ENCODE measurements around the gene TCF7L2. TPM values are rescaled to one million over a fixed set of nuclear protein-coding genes. Genes with fewer than 3 reads are reported as not detected.

The TCF7L2 gene
- total and polyA plus RNA-seq, 4 donors = 9.1 to 32.3 (median 21.4) TPM

DNA sequence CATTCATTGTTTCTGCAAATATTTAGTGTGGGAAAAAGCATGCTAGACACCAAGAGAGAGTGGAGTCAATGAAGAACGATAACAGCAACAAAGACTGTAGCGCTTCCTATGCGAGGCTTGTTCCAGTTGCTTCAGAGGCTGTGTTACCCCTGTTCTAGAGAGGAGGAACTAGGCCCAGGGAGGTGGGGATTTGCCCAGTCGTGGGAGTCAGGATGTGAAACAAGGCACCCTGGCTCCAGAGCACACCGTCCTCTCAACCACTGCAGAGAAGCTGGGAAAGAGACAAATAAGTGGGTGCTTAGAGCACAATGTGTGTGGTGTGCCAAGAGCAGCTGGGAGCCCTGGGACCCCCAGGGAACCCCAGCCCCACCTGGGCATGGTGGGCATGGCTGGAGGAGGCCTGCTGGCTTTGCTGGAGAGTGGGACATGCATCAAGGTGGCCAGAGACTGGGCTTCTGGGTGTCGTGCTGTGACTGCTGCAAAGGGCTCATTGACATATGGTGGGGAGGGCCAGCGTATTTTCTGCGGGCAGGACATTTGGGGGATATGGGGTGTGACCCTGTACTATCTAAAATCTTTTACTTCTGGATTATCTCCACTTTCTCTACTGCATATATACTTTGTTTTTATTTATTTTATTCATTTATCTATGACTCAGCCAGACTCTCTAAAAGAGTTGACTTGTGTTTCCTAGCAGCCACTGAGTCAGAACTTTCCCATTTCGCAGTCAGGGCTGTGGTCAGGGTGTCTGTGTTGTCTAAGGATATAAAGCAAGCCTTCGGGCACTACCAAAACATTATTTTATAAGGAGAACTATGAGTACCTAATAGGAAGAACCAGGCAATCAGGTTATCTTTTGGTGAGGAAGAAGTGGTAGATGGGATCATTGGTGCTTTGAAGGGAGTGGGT is 95.4 kb downstream of the TCF7L2 start:
- Histone ChIP-seq H3K9ac (ENCODE audit: insufficient read depth in 1 of 2, low read length in 2 of 2) (no peak overlapping the region), H3K27me3 (ENCODE audit: control insufficient read depth in 3 of 3, insufficient read depth in 3 of 3, low read length in 2 of 3) (no peaks in the 10 kb centered on the region), H3K36me3 (ENCODE audit: control insufficient read depth in 4 of 4, insufficient read depth in 4 of 4, low read length in 4 of 4) (peaks cover 0 to 9% (median 3%) of the 10 kb centered on the region in 4 donors), H3K27ac (ENCODE audit: low read depth in 1 of 2, low read length in 1 of 2) (peak overlapping the region in 1 of 2 donors; percentile 55), H3K9me3 (ENCODE audit: control insufficient read depth in 4 of 4, insufficient read depth in 3 of 4, low read length in 3 of 4) (no peaks in the 10 kb centered on the region), H3K4me3 (no peak overlapping the region), H3K4me1 (ENCODE audit: control insufficient read depth in 5 of 5, insufficient read depth in 5 of 5, low read length in 5 of 5) (peaks cover 0 to 19% (median 6%) of the 10 kb centered on the region in 5 donors)
- 79 to 80% methylated on average over 10 of the region's 10 CpGs for WGBS, 2 donors
- ATAC-seq (ENCODE audit: insufficient read depth, low FRiP score) = peak; percentile 22
- TF ChIP-seq CTCF (IDR thresholded peaks at IDR 0.05; ENCODE audit: control extremely low read depth, extremely low read depth) = no peak
- no peak for DNase-seq

- TF ChIP-seq CTCF (IDR thresholded peaks at IDR 0.05; ENCODE audit: control extremely low read depth, extremely low read depth) = no peak
- Histone ChIP-seq H3K27me3 (ENCODE audit: control insufficient read depth in 3 of 3, insufficient read depth in 3 of 3, low read length in 2 of 3) (no peaks in the 10 kb centered on the region), H3K27ac (ENCODE audit: low read depth in 1 of 2, low read length in 1 of 2) (no peak overlapping the region), H3K9ac (ENCODE audit: insufficient read depth in 1 of 2, low read length in 2 of 2) (no peak overlapping the region), H3K36me3 (ENCODE audit: control insufficient read depth in 4 of 4, insufficient read depth in 4 of 4, low read length in 4 of 4) (peaks cover 0 to 5% (median 1%) of the 10 kb centered on the region in 4 donors), H3K4me3 (no peak overlapping the region), H3K9me3 (ENCODE audit: control insufficient read depth in 4 of 4, insufficient read depth in 3 of 4, low read length in 3 of 4) (no peaks in the 10 kb centered on the region), H3K4me1 (ENCODE audit: control insufficient read depth in 5 of 5, insufficient read depth in 5 of 5, low read length in 5 of 5) (peaks cover 5 to 17% (median 15%) of the 10 kb centered on the region in 5 donors)
- 54 to 78% methylated on average over 4 of the region's 4 CpGs for WGBS, 2 donors
- no peak for ATAC-seq (ENCODE audit: insufficient read depth, low FRiP score)
- no peak for DNase-seq
Measured at GRCh38 chr10:113047151-113047550, 97.1 kb downstream of the TCF7L2 start.

DNA sequence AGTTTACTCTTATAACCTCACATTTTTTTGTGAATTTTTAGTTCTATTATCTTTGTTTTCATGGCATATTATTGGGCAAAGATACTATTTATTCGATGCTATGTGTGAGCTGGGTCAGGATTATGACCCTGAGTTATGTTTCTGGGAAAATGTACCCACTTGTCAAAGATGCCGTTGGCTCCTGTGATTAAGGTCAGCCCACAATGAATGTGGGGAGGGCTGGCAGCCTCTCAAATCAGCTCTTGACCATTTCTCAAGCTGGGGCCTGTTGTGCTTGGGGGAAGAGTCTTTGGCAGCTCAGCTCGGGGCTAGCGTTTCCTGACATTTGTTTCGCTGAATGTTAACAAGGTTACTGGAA is 97.5 kb downstream of the TCF7L2 start:
- Histone ChIP-seq H3K27ac (ENCODE audit: low read depth in 1 of 2, low read length in 1 of 2) (peak overlapping the region in 1 of 2 donors; percentile 66), H3K4me1 (ENCODE audit: control insufficient read depth in 5 of 5, insufficient read depth in 5 of 5, low read length in 5 of 5) (peaks cover 5 to 17% (median 15%) of the 10 kb centered on the region in 5 donors), H3K9ac (ENCODE audit: insufficient read depth in 1 of 2, low read length in 2 of 2) (no peak overlapping the region), H3K4me3 (no peak overlapping the region), H3K27me3 (ENCODE audit: control insufficient read depth in 3 of 3, insufficient read depth in 3 of 3, low read length in 2 of 3) (no peaks in the 10 kb centered on the region), H3K9me3 (ENCODE audit: control insufficient read depth in 4 of 4, insufficient read depth in 3 of 4, low read length in 3 of 4) (no peaks in the 10 kb centered on the region), H3K36me3 (ENCODE audit: control insufficient read depth in 4 of 4, insufficient read depth in 4 of 4, low read length in 4 of 4) (peaks cover 0 to 2% (median 0%) of the 10 kb centered on the region in 4 donors)
- no peak for TF ChIP-seq CTCF (IDR thresholded peaks at IDR 0.05; ENCODE audit: control extremely low read depth, extremely low read depth)
- peak; percentile 13 for ATAC-seq (ENCODE audit: insufficient read depth, low FRiP score)
- WGBS, 2 donors = 34 to 64% methylated on average over 5 of the region's 5 CpGs
- no peak for DNase-seq
